ENCODE measurements around the gene HYAL1.
"Not testable (repeated sequence)": the region's sequence is repeated elsewhere in the genome, so short reads cannot be mapped to it uniquely, and the experiment has no call there.

Gene HYAL1

DNA sequence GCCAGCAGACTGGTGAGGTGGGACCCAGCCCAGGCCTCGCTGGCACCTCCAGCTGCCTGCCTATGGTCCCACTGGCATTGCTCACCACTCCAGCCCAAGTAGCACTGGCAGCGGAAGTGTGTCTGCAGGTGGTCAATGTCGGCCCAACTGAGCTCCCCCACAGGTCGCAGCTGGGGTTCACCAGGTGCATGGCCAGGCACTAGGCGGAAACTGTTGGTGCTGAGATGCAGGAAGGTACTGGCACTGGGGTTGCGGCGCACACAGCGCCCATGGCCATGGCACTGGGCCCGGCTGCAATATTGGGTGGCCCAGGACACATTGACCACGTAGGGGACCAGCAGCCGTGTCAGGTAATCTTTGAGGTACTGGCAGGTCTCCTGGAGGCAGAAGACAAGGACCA is 14.8 kb upstream of the HYAL1 start:
- DNase-seq (ENCODE audit: low read depth), result no peak

DNA sequence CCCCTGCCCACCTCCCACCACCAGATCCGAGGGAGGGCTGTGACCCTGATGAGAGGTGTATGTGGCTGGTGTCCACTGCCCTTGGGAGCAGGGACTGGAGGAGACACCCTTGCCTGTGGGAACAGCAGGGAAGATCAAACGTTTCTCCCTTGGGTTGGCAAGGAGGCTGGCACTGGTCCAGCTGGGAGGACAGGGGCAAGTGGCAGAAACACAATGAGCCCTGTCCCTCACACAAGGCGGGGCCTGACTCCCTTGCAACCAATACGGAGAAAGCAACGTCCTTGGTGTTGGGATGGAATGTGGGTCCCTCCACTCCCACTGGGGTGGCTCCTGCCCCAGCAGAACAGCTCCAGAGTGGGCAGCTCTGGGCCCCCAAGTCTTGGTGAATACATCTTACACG is 13.9 kb upstream of the HYAL1 start:
- TF ChIP-seq, protein P1, sequence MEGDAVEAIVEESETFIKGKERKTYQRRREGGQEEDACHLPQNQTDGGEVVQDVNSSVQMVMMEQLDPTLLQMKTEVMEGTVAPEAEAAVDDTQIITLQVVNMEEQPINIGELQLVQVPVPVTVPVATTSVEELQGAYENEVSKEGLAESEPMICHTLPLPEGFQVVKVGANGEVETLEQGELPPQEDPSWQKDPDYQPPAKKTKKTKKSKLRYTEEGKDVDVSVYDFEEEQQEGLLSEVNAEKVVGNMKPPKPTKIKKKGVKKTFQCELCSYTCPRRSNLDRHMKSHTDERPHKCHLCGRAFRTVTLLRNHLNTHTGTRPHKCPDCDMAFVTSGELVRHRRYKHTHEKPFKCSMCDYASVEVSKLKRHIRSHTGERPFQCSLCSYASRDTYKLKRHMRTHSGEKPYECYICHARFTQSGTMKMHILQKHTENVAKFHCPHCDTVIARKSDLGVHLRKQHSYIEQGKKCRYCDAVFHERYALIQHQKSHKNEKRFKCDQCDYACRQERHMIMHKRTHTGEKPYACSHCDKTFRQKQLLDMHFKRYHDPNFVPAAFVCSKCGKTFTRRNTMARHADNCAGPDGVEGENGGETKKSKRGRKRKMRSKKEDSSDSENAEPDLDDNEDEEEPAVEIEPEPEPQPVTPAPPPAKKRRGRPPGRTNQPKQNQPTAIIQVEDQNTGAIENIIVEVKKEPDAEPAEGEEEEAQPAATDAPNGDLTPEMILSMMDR (IDR thresholded peaks at IDR 0.05; ENCODE audit: low read length, missing control alignments), result no peak
- no peak overlapping the region for H3K4me3 ChIP-seq (replicated peaks; ENCODE audit: low read depth, low read length)
- no peak for DNase-seq (ENCODE audit: low read depth)

More for the DNA sequence above, 14.8 kb upstream of the HYAL1 start:
- TF ChIP-seq, protein P1 (IDR thresholded peaks at IDR 0.05; ENCODE audit: low read length, missing control alignments), result no peak
- H3K4me3 ChIP-seq (replicated peaks; ENCODE audit: low read depth, low read length), result no peak overlapping the region

DNA sequence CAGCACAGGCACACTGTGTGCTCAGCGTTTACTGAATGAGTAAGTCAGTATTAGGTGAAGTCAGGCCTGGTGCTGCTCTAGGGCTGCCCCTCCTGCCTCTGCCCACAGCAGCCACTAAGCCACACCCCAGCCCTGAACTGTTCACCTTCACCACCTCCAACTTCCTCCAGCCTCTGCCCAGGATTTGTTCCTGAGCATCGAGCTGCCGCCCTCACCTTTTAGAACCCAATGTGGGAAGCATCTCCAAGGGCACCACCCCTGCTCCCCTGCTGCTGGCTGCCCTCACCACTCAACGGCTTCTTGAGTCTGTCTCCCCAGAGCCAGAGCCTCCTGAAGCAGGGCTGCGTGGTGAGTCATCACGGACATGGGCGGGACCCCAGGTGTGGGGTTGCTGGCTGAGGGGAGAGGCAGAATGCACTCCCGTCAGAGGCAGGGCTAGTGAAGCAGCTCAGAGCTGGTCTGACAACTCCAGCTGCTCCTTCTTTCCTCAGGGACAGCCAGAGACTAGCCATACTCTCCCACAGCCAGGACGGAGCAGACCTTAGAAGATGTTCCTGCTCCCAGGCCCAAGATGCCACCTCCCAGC is 13.4 kb upstream of the HYAL1 start:
- DNase-seq (ENCODE audit: low read depth), result no peak
- TF ChIP-seq, protein P1 (IDR thresholded peaks at IDR 0.05; ENCODE audit: low read length, missing control alignments), result no peak
- H3K4me3 ChIP-seq (replicated peaks; ENCODE audit: low read depth, low read length), result no peak overlapping the region

DNA sequence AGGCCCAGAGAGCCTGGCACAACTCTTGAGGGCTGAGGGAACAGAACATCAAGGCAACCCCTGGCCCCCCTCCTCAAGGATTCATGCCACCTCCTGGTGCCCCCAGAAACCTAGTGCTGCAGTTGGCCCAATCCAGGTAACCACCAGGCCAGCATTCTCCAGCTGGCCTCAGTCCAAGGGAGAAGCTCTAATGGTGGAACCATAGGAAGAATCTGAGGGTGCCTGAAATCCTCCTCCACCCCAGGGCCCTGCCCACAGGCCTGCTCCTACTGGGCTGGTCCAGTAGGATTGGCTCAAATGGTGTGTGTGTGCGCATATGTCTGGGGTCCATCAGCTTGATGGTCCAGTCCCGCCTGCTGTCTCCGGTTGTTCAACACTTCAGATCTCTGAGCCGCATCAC is 11.4 kb upstream of the HYAL1 start:
- no peak for DNase-seq (ENCODE audit: low read depth)
- TF ChIP-seq, protein P1 (IDR thresholded peaks at IDR 0.05; ENCODE audit: low read length, missing control alignments), result no peak
- H3K4me3 ChIP-seq (replicated peaks; ENCODE audit: low read depth, low read length), result no peak overlapping the region

DNA sequence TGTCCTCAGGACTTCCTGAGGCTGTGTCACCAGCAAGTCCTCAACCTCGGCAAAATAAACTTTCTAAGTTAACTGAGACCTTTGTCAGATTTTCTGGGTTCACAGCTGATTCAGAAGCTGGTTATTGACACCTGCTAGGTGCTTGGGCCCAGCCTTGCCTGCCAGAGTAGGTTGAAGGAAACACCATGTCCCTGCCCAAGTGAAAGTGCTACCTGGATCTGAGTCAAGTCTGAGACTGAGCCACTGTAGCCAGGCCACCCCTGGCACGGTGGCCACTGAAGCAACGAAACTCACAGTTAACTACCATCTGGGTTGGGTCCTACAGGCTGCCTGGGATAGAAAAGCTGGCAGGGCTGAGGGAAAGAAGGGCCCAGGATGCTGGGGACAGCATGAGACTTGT is 11.0 kb upstream of the HYAL1 start:
- TF ChIP-seq, protein P1 (IDR thresholded peaks at IDR 0.05; ENCODE audit: low read length, missing control alignments), result no peak
- DNase-seq (ENCODE audit: low read depth), result no peak
- H3K4me3 ChIP-seq (replicated peaks; ENCODE audit: low read depth, low read length), result no peak overlapping the region

DNA sequence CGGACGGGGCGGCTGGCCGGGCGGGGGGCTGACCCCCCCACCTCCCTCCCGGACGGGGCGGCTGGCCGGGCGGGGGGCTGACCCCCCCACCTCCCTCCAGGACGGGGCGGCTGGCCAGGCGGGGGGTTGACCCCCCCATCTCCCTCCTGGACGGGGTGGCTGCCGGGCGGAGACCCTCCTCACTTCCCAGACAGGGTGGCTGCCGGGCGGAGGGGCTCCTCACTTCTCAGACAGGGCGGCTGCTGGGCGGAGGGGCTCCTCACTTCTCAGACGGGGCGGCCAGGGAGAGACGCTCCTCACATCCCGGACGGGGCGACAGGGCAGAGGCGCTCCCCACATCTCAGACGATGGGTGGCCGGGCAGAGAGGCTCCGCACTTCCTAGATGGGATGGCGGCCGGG is 8.7 kb upstream of the HYAL1 start:
- not testable (repeated sequence) for DNase-seq (ENCODE audit: low read depth); H3K4me3 ChIP-seq (replicated peaks; ENCODE audit: low read depth, low read length)

DNA sequence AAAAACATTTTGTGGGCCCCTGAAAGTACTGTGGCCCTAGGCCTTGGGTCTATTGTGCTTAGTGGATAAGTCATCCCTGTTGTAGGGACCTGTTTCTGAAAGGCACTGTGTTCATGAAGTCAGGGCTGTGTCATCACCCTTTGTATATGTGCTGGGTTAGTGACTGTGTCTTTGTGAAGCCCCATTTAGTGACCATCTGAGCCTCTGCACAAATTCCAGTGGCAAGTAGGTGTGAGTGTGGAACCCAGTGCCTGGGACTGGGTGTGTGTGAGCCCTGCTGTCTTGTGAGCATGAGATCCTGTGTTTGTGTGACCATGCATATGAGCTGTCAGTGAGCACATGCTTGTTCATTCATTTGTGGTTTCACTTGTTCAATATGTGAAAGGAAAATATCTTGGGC is 1.2 kb upstream of the HYAL1 start:
- H3K4me3 ChIP-seq (replicated peaks; ENCODE audit: low read depth, low read length), result no peak overlapping the region
- TF ChIP-seq, protein P1 (IDR thresholded peaks at IDR 0.05; ENCODE audit: low read length, missing control alignments), result no peak
- DNase-seq (ENCODE audit: low read depth), result no peak

All from fibroblast of pulmonary artery (primary cell).